K562 (cell line): Measurements from ENCODE around the gene CORO2A. TPM values are rescaled to one million over a fixed set of nuclear protein-coding genes. Genes with fewer than 3 reads are reported as not detected.

Experiments used
- AFF4 ChIP-seq: sonication (generic); formaldehyde crosslinking; IDR thresholded peaks from 2 replicates; pipeline ENCODE4 v1.8.0; 2023; ENCODE audit warnings: mild to moderate bottlenecking, missing genetic modification reagents
- ATF1 ChIP-seq, 2 experiments: fragments of 450-650 bp in 1 of 2; IDR thresholded peaks; 2 replicates each; pipeline ENCODE4 v1.6.1; 2016; ENCODE audit warnings: missing compliant biosample characterization in 1 of 2, missing genetic modification characterization in 1 of 2
- ATF7 ChIP-seq: fragments of 450-650 bp; IDR thresholded peaks from 2 replicates; pipeline ENCODE4 v1.7.1; 2014; ENCODE audit warnings: mild to moderate bottlenecking, moderate library complexity
- BRF1 ChIP-seq: IDR thresholded peaks from 3 replicates; pipeline ENCODE4 v1.6.1; 2011; ENCODE audit warnings: borderline replicate concordance, mild to moderate bottlenecking; ENCODE audit not compliant: insufficient read length; ENCODE audit errors: extremely low read depth
- CHD2 ChIP-seq: IDR thresholded peaks from 2 replicates; pipeline ENCODE4 v1.6.1; 2011; ENCODE audit warnings: low read depth, low read length
- DEAF1 ChIP-seq: fragments of 450-650 bp; formaldehyde crosslinking; IDR thresholded peaks from 2 replicates; pipeline ENCODE4 v1.4.0; 2020; ENCODE audit warnings: mild to moderate bottlenecking, moderate library complexity
- ETV1 ChIP-seq: fragments of 450-650 bp; conservative IDR thresholded peaks from 2 replicates; pipeline ENCODE4 v1.6.1; 2016; ENCODE audit warnings: missing genetic modification characterization, control low read depth, low read depth, missing compliant biosample characterization
- EZH2 ChIP-seq: IDR thresholded peaks from 2 replicates; pipeline ENCODE4 v1.6.1; 2012; ENCODE audit warnings: low read depth, mild to moderate bottlenecking, inconsistent platforms, low read length, borderline replicate concordance
- HNRNPUL1 ChIP-seq: fragments of 200-400 bp; formaldehyde crosslinking; IDR thresholded peaks from 2 replicates; pipeline ENCODE4 v1.6.1; 2017; ENCODE audit warnings: low read length
- IRF2 ChIP-seq: sonication (generic); formaldehyde crosslinking; IDR thresholded peaks from 2 replicates; pipeline ENCODE4 v1.8.1; 2022; ENCODE audit warnings: mild to moderate bottlenecking, missing genetic modification reagents
- PHB2 ChIP-seq: fragments of 450-650 bp; IDR thresholded peaks from 2 replicates; pipeline ENCODE4 v1.6.1; 2017; ENCODE audit warnings: low read depth
- RCOR1 ChIP-seq, 2 experiments: IDR thresholded peaks; 2 replicates each; pipeline ENCODE4 v1.6.1; 2012; ENCODE audit warnings: low read depth in 2 of 2, low read length in 2 of 2, borderline replicate concordance in 1 of 2, improper control_type of control experiment in 1 of 2
- SAP30 ChIP-seq: fragments of 200-600 bp; sonication (generic); IDR thresholded peaks from 2 replicates; pipeline ENCODE4 v1.6.1; 2012; ENCODE audit warnings: borderline replicate concordance, low read depth, mild to moderate bottlenecking, moderate library complexity, low read length, control low read depth, inconsistent platforms; ENCODE audit not compliant: insufficient read depth, poor library complexity, severe bottlenecking
- SETDB1 ChIP-seq: IDR thresholded peaks from one replicate; pipeline ENCODE4 v1.6.1; 2012; ENCODE audit warnings: low read length, control low read depth, inconsistent platforms
- SMARCB1 ChIP-seq: IDR thresholded peaks from 2 replicates; pipeline ENCODE4 v1.6.1; 2011; ENCODE audit warnings: improper control_type of control experiment, low read depth; ENCODE audit not compliant: insufficient read length
- TCF3 ChIP-seq: sonication (generic); formaldehyde crosslinking; IDR thresholded peaks from 2 replicates; pipeline ENCODE4 v1.4.0; 2020; ENCODE audit warnings: mild to moderate bottlenecking, missing genetic modification reagents
- U2AF1 ChIP-seq: fragments of 200-400 bp; formaldehyde crosslinking; optimal IDR thresholded peaks from 2 replicates; pipeline ENCODE3; 2017; ENCODE audit warnings: mild to moderate bottlenecking, low read depth, low read length, moderate library complexity
- ZBTB7A ChIP-seq: IDR thresholded peaks from 2 replicates; pipeline ENCODE4 v1.6.1; 2011; ENCODE audit warnings: low read depth, mild to moderate bottlenecking, low read length, moderate library complexity, borderline replicate concordance; ENCODE audit not compliant: control insufficient read depth
- ZNF143 ChIP-seq: sonication (generic); formaldehyde crosslinking; IDR thresholded peaks from 2 replicates; pipeline ENCODE4 v1.9.0; 2022; ENCODE audit warnings: mild to moderate bottlenecking, missing genetic modification reagents
- ZNF165 ChIP-seq: fragments of 250-450 bp; sonication (Bioruptor Pico); IDR thresholded peaks from 2 replicates; pipeline ENCODE4 v1.4.0; 2020; ENCODE audit warnings: borderline replicate concordance
- ZNF436 ChIP-seq: fragments of 250-450, 450-650 bp; sonication (Bioruptor Pico); formaldehyde crosslinking; IDR thresholded peaks from 2 replicates; pipeline ENCODE4 v1.7.0; 2020; ENCODE audit warnings: mild to moderate bottlenecking
- ZNF639 ChIP-seq, 2 experiments: fragments of 200-800 bp in 1 of 2; sonication (Bioruptor generic) in 1 of 2; sonication (generic) in 1 of 2; formaldehyde crosslinking in 1 of 2; IDR thresholded peaks in 1 of 2; conservative IDR thresholded peaks in 1 of 2; 2 replicates each; pipeline versions ENCODE4 v1.5.0 to v1.6.1; 2016 to 2020; ENCODE audit warnings: missing compliant biosample characterization in 1 of 2, missing genetic modification characterization in 1 of 2, missing genetic modification reagents in 1 of 2
- polyA plus RNA-seq, 8 experiments: library from polyadenylated mRNA; depleted of rRNA in 4 of 8; stranded (reverse) in 5 of 8; unstranded in 3 of 8; fragments of >200 nt; fragmentation: Nextera tagmentation in 2 of 8; fragmentation: Illumina TruSeq in 1 of 8; extraction: Ambion mirVana in 2 of 8; extraction: Trizol in 1 of 8; gene quantifications; 2 replicates each; pipeline versions ENCODE4 v1.2.1 to v1.2.3, GENCODE V29; 2011 to 2014; ENCODE audit warnings: inconsistent platforms in 1 of 8, missing spikeins in 1 of 8
- total RNA-seq, 7 experiments: library from RNA; depleted of rRNA in 6 of 7; stranded (reverse); fragments of >200 nt in 6 of 7; fragmentation: Illumina TruSeq in 2 of 7; extraction: Trizol in 2 of 7; gene quantifications; 2 replicates each; pipeline versions ENCODE4 v1.2.1 to v1.2.3, GENCODE V29; 2011 to 2021; ENCODE audit warnings: low replicate concordance in 1 of 7

The CORO2A gene
- total and polyA plus RNA-seq, 9 of the 15 experiments (the other 6 are each of a cell fraction or from before 2014, with no cell fraction given): 9.5 to 26.6 (median 18.0) TPM

GRCh38 chr9:98168941-98169488 lies 23.4 kb downstream of the CORO2A start (continued):
- TF ChIP-seq HNRNPUL1: no peak
- no peak for TF ChIP-seq BRF1
- no peak for TF ChIP-seq ZBTB7A
- no peak for TF ChIP-seq ATF1 (CRISPR knock-in tag; IDR thresholded peaks at IDR 0.05)
- no peak for TF ChIP-seq ATF1 (tag; IDR thresholded peaks at IDR 0.05)
- no peak for TF ChIP-seq ZNF436 (CRISPR knock-in tag)
- no peak for TF ChIP-seq ZNF143 (CRISPR knock-in tag)
- TF ChIP-seq U2AF1: no peak
- peak; percentile 74 to 100 for TF ChIP-seq RCOR1 (IDR thresholded peaks at IDR 0.05; ENCODE audit: borderline replicate concordance in 1 of 2, low read depth in 2 of 2, low read length in 2 of 2)
- peak; percentile 45 for TF ChIP-seq TCF3 (CRISPR knock-in tag)
- no peak for TF ChIP-seq DEAF1 (CRISPR knock-in tag)
- no peak for TF ChIP-seq SMARCB1
- TF ChIP-seq SAP30: no peak
- no peak for TF ChIP-seq SETDB1
- no peak for TF ChIP-seq AFF4 (CRISPR knock-in tag)
- TF ChIP-seq ZNF165: no peak
- no peak for TF ChIP-seq IRF2 (CRISPR knock-in tag)
- peak; percentile 88 for TF ChIP-seq ETV1
- TF ChIP-seq CHD2: no peak
- TF ChIP-seq ZNF639 (CRISPR knock-in tag; conservative IDR thresholded peaks at IDR 0.05 in 1 of 2, IDR thresholded peaks at IDR 0.05 in 1 of 2): no peak
- no peak for TF ChIP-seq EZH2
- TF ChIP-seq ATF7: no peak
- TF ChIP-seq PHB2: no peak
